Measurements from ENCODE around the gene SEMG2. TPM values are rescaled to one million over a fixed set of nuclear protein-coding genes. Genes with fewer than 3 reads are reported as not detected.

SEMG2 gene
- total RNA-seq, 2 experiments from 2014 or later: not detected

DNA sequence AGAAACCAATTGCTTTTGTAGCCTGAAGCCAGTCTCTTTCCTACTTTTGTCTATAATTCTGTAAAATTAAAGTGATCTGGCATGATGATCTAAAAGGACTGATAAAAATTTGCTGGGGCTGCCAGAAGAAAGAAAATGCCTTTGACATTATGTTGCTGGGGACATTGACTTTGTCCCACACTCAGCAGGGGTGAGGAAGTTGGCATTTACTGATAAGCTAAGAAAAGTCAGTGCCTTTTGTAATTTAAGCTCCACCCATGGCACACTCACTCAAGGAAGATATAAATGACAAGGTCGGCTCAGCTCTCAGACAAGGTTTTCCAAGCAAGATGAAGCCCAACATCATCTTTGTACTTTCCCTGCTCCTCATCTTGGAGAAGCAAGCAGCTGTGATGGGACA, 14.4 kb upstream of the SEMG2 start, which contains the start of gene SEMG1:
Gene SEMG1, plus strand, starts transcription at position 309 of the 400 bp plus-strand sequence. Its CDS starts 21 bp downstream, at position 330.
- DNase-seq (no peak), ATAC-seq (ENCODE audit: poor library complexity) (no peak)
- ChIA-PET CTCF (no interaction called here), POLR2A (no interaction called here)
- no peak within 1 kb of the TSS for H3K4me3 ChIP-seq (ENCODE audit: low read length)
- Mint-ChIP-seq H3K27ac (no peak within 1 kb of the TSS), H3K9me3 (peaks cover 3% of the 10 kb centered on the region), H3K4me1 (ENCODE audit: low read depth) (no peaks in the 10 kb centered on the region), H3K27me3 (peaks cover 65% of the 10 kb centered on the region), H3K36me3 (ENCODE audit: low read depth) (no peaks in the 10 kb centered on the region), H3K4me3 (no peak within 1 kb of the TSS)
- H3K9me3 ChIP-seq (ENCODE audit: control insufficient read depth in 1 of 2, insufficient read depth in 1 of 2, low read length in 2 of 2): peaks cover 0 to 11% of the 10 kb centered on the region in 2 experiments
- intact Hi-C loops (cut with DNase I, micrococcal nuclease): no loop called here
- peaks cover 5 to 31% of the 10 kb centered on the region in 2 experiments for H3K27me3 ChIP-seq (ENCODE audit: control insufficient read depth in 1 of 2, insufficient read depth in 2 of 2, low read length in 2 of 2)
- H3K27ac ChIP-seq (ENCODE audit: low read depth in 1 of 2, low read length in 2 of 2): no peak within 1 kb of the TSS
- no peaks in the 10 kb centered on the region for H3K36me3 ChIP-seq (ENCODE audit: insufficient read depth, low read length)
- no peak for TF ChIP-seq CTCF (IDR thresholded peaks at IDR 0.05)
- no peaks in the 10 kb centered on the region for H3K4me1 ChIP-seq (ENCODE audit: insufficient read depth, low read length)

GRCh38 chr20:45209924-45210323, 11.2 kb upstream of the SEMG2 start:
- no peak overlapping the region for H3K4me3 Mint-ChIP-seq
- DNase-seq (no peak), ATAC-seq (ENCODE audit: poor library complexity) (no peak)
- peaks cover 0 to 2% of the 10 kb centered on the region in 2 experiments for H3K9me3 ChIP-seq (ENCODE audit: control insufficient read depth in 1 of 2, insufficient read depth in 1 of 2, low read length in 2 of 2)
- H3K4me1 ChIP-seq (ENCODE audit: insufficient read depth, low read length): no peaks in the 10 kb centered on the region
- H3K27me3 Mint-ChIP-seq: peaks cover 67% of the 10 kb centered on the region
- ChIA-PET CTCF (no interaction called here), POLR2A (no interaction called here)
- H3K36me3 Mint-ChIP-seq (ENCODE audit: low read depth): no peaks in the 10 kb centered on the region
- no peaks in the 10 kb centered on the region for H3K9me3 Mint-ChIP-seq
- H3K27ac ChIP-seq (ENCODE audit: low read depth in 1 of 2, low read length in 2 of 2): no peak overlapping the region
- no peak overlapping the region for H3K27ac Mint-ChIP-seq
- intact Hi-C loops (cut with DNase I, micrococcal nuclease): no loop called here
- H3K4me3 ChIP-seq (ENCODE audit: low read length): no peak overlapping the region
- no peak for TF ChIP-seq CTCF (IDR thresholded peaks at IDR 0.05)
- H3K36me3 ChIP-seq (ENCODE audit: insufficient read depth, low read length): no peaks in the 10 kb centered on the region
- H3K4me1 Mint-ChIP-seq (ENCODE audit: low read depth): no peaks in the 10 kb centered on the region
- H3K27me3 ChIP-seq (ENCODE audit: control insufficient read depth in 1 of 2, insufficient read depth in 2 of 2, low read length in 2 of 2): peaks cover 5 to 23% of the 10 kb centered on the region in 2 experiments

- ChIA-PET POLR2A (no interaction called here), CTCF (no interaction called here)
- Mint-ChIP-seq H3K36me3 (ENCODE audit: low read depth) (no peaks in the 10 kb centered on the region), H3K4me3 (no peak overlapping the region), H3K27ac (no peak overlapping the region), H3K9me3 (no peaks in the 10 kb centered on the region), H3K27me3 (peaks cover 52% of the 10 kb centered on the region), H3K4me1 (ENCODE audit: low read depth) (no peaks in the 10 kb centered on the region)
- no peak for DNase-seq
- ATAC-seq (ENCODE audit: poor library complexity): no peak
- no peaks in the 10 kb centered on the region for H3K4me1 ChIP-seq (ENCODE audit: insufficient read depth, low read length)
- peaks cover 0 to 3% of the 10 kb centered on the region in 2 experiments for H3K9me3 ChIP-seq (ENCODE audit: control insufficient read depth in 1 of 2, insufficient read depth in 1 of 2, low read length in 2 of 2)
- no peak overlapping the region for H3K4me3 ChIP-seq (ENCODE audit: low read length)
- peaks cover 5 to 6% of the 10 kb centered on the region in 2 experiments for H3K27me3 ChIP-seq (ENCODE audit: control insufficient read depth in 1 of 2, insufficient read depth in 2 of 2, low read length in 2 of 2)
- TF ChIP-seq CTCF (IDR thresholded peaks at IDR 0.05): no peak
- no peak overlapping the region for H3K27ac ChIP-seq (ENCODE audit: low read depth in 1 of 2, low read length in 2 of 2)
- intact Hi-C loops (cut with DNase I, micrococcal nuclease): no loop called here
- H3K36me3 ChIP-seq (ENCODE audit: insufficient read depth, low read length): no peaks in the 10 kb centered on the region
Measured at GRCh38 chr20:45211569-45212474, 9.4 kb upstream of the SEMG2 start.

Data from CD4-positive, alpha-beta T cell (primary cell).